ENCODE measurements around the gene POLDIP2.

DNA sequence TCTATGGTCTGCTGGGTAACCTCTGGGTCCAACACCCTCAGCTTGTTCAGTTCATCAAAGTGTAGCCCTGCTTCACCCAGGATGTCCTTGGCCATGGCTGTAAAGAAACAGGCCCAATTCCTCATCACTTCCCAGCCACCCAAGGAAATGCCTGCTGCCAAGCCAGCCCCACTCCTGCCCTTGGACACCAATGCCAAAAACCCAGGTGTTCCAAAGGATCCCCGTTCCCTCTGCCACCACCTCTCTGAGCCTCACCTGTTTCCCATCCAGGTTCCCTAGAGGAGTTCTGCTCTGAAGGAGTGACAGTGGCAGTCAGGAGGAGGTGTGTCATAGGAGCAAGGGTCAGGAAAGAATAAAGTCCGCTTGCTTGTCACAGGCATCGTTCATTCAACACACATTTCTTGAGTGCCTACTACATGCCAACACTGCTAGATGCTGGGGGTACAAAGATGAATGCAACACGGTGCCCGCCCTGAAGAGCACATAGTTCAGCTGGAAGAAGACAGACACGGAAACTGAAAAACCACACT is 25.4 kb downstream of the POLDIP2 start:
- no peak for TF ChIP-seq ZMYM3 (CRISPR knock-in tag; IDR thresholded peaks at IDR 0.05)
- no peak for TF ChIP-seq ZNF256 (CRISPR knock-in tag; conservative IDR thresholded peaks at IDR 0.05)
